IPS-18c (cell line): ENCODE results near the gene USP28.
A peak's percentile ranks its signal among the peaks of the same experiment; 100 is the strongest.
"Not testable (repeated sequence)": the region's sequence is repeated elsewhere in the genome, so short reads cannot be mapped to it uniquely, and the experiment has no call there.

Source experiments
- H3K4me3 ChIP-seq: 2 replicates; pipeline ENCODE4 v1.7.0; 2013; ENCODE audit warnings: low read depth, mild to moderate bottlenecking, low read length, moderate library complexity; ENCODE audit not compliant: insufficient read depth
- H3K9me3 ChIP-seq: one replicate; pipeline ENCODE4 v1.6.1; 2013; ENCODE audit warnings: mild to moderate bottlenecking, low read length, moderate library complexity; ENCODE audit not compliant: control insufficient read depth, insufficient read depth

USP28 gene

DNA sequence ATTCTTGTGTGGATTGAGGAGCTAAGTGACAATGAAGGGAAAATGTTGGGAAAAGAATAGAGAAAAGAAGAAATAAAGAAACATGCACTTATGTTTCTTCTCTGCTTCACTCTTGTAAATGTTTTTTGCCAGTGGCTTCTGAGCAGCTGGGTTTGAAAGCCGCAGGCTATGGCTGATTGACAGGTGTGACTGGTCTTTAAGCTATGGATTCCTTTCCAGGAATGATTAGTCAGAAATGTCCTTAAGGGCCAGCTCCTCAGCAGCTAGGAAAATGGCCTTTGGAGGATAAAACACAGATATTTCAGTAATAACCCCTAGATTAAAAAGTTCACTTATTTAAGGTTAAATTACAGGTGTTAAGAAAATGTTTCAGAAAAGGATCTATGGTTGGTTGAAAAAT is 6.5 kb upstream of the USP28 start:
- Histone ChIP-seq H3K9me3 (no peaks in the 10 kb centered on the region), H3K4me3 (no peak overlapping the region)

DNA sequence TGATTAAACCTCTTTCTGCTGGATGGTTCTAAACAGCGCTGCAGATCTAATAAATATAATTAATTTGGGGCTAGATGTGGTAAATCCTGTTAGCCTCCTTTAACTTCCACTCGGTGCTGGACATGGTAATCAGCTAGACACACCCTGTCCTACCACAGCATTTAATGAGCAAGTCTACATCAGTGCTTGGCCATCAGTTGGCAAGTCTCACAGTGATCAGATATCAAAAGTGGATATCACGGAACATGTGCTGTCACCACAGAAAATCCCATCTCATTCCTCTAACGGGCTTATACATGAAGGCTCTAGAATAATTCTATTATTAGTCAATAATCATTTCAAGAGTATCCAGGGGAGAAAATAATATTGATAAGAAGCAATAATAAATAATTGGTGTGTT is 5.6 kb upstream of the USP28 start:
- Histone ChIP-seq H3K9me3 (no peaks in the 10 kb centered on the region), H3K4me3 (no peak overlapping the region; the same call in 1 of the 2 replicates)

DNA sequence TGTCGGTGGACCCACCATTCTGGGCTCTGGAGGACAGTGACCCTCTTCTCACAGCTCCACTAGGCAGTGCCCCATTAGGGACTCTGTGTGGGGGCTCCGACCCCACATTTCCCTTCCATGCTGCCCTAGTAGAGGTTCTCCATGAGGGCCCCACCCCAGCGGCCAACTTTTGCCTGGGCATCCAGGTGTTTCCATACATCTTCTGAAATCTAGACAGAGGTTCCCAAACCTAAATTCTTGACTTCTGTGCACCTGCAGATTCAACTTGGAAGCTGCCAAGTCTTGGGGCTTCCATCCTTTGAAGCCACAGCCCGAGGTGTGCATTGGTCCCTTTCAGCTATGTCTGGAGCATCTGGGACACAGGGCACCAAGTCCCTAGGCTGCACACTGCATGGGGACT is 4.1 kb upstream of the USP28 start:
- not testable (repeated sequence) for H3K4me3 ChIP-seq, H3K9me3 ChIP-seq

DNA sequence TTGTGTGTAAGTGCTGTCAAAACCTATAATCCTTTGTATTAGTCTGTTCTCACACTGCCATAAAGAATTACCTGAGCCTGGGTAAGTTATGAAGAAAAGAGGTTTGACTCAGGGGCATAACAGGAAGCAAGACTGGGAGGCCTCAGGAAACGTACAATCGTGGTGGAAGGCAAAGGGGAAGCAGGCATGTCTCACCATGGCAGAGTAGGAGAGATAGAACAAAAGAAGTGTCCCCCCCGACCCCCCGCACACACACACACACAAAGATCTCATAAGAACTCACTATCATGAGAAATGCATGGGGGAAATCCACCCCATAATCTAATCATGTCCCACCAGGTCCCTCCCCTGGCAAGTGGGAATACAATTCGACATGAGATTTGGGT is 2.3 kb upstream of the USP28 start:
- H3K4me3 ChIP-seq: no peak overlapping the region
- no peaks in the 10 kb centered on the region for H3K9me3 ChIP-seq

DNA sequence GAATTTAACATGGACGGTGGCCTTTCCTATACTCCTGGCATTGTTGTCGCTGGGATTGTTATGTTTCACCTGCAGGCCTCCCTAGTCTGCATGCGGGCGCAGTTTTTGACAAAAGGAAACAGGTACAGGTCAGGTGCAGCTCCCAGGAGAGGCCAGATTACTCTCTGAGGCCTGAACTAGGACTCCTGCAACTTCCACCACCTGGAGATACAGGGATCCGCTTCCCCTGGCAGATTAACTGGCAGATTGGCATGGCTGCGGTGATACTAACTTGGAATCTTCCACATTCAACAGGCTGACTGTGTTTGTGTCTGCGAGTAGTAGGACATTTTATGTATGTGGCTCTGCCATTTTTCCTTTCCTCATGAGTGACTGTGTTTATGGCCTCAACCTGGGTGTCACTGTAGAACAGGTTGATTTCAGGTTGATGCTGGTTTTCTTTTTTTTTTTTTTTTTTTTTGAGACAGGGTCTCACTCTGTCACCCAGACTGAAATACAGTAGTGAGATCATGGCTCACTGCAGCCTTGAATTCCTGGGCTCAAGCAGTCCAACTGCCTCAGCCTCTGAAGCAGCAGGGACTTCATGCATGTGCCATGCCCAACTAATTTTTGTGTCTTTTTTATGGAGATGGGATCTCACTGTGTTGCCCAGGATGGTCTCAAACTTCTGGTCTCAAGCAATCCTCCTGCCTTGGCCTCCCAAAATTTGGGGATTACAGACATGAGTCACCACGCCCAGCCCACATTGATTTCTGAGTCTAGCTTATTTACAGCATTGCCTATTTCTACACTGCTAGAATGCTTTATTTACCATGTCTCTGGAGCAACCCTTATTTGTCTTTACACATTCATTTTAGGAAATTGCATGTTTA is 1.7 kb upstream of the USP28 start:
- Histone ChIP-seq H3K9me3 (no peaks in the 10 kb centered on the region), H3K4me3 (no peak overlapping the region)

DNA sequence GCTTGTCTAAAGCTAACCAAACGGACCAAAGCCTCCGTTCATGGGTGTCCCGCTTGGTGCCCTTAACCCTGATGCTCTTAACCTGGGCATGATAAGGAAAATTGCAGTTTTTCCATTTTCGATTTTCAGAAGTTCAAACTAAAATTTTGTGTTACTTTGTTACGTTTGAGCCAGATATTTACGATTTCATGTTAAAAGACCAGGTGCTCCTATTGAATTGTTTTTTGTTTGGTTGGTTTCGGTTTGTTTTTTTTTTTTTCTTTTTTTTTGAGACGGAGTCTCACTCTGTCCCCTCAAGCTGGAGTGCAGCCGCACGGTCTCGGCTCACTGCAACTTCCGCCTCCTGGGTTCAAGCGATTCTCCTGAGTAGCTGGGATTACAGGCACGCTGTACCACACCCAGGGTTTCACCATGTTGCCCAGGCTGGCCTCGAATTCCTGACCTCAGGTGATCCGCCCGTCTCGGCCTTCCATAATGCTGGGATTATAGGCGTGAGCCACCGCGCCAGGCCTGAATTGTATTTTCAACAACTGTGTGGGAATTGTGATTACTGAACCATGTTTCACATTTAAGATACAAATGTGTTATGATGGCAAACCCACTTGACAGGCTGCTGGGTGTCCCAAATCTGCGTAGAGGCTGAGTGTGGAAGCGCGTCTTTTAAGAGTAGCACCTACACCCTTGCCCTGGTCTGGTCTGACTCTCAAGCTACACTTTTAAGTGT is 864 bp upstream of the USP28 start:
- Histone ChIP-seq H3K4me3 (peak overlapping the region; percentile 63), H3K9me3 (no peaks in the 10 kb centered on the region)

DNA sequence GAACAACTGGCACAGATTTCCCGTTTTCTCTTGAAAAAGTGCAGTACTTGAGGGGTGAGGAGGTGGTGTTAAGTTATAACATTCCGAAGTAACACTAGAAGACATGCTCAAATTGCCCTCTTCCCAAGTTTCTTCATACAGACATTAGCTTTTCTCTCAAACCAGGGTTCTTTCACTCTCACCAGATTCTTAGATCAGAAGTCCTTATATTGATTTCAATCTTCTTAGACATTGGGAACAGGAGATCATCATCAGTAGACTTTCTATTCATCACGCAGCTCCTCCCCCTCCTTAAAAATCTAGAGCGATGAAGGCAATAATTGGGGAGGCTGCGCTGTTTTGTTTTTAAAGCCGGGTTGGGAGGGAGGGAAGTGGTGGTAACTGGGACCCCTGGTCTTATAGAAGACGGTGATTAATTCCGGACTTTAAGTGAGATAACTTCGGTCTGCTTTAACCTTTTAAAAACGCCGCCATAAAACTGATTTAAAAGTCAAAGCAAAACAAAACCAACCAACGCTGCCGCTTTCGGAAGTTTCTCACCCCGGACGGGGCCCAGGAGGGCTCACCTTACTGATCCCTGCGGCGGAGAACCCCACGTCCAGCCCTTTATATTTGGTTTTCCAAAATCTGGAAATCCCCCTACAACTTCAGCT is 665 bp downstream of the USP28 start:
- no peaks in the 10 kb centered on the region for H3K9me3 ChIP-seq

DNA sequence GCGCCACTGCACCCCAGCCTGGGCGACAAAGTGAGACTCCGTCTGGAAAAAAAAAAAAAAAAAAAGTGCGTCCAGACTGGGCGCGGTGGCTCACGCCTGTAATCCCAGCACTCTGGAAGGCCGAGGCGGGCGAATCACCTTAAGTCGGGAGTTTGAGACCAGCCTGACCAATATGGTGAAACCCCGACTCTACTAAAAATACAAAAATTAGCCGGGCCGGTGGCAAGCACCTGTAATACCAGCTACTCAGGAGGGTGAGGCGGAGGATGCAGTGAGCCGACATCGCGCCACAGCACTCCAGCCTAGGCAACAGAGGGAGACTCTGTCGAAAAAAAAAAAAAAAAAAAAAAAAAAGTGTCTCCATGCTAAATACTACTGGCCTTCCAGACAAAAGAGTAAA is 1.3 kb downstream of the USP28 start:
- H3K9me3 ChIP-seq: no peaks in the 10 kb centered on the region
- peak overlapping the region; percentile 89; the same call in 1 of the 2 replicates for H3K4me3 ChIP-seq

More for the DNA sequence above, 665 bp downstream of the USP28 start:
- peak overlapping the region; percentile 89 for H3K4me3 ChIP-seq

DNA sequence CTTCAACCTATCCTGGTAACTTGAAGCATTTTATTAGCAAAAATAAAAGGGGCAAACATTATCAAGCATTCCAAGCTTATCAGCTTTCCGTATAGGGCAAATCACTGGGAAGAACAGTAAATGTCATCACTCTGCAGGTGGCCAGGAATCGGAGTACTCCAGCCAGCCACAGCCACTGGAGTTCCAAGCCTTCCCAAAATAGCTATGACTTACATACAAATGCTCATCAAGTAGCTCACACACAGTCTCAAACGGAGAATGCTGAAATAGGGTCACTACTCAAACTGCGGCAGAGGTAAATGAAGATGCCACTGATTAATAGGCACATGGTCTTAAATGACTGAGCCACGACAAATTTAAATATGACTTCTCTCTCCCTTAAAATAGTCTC is 2.1 kb downstream of the USP28 start:
- Histone ChIP-seq H3K9me3 (no peaks in the 10 kb centered on the region), H3K4me3 (peak overlapping the region; percentile 89; the same call in 1 of the 2 replicates)

DNA sequence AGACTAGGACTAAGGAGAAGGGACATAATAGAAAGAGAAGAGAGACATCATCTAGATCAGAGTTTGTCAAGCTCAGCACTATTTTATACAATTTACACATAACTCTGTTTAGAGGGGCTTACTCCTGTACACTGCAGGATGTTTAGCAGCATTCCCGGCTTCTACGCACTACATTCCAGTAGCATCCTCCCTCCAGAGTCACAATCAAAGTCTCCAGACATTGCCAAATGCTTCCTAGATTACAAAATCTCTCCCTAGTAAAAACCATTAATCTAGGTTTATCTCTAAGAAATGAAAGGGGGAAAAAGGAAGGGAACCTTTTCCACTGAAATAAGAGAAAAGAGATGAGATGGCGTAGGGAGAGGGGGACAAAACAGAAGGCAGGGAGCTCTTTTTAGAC is 4.0 kb downstream of the USP28 start:
- H3K9me3 ChIP-seq: no peaks in the 10 kb centered on the region
- no peak overlapping the region for H3K4me3 ChIP-seq

DNA sequence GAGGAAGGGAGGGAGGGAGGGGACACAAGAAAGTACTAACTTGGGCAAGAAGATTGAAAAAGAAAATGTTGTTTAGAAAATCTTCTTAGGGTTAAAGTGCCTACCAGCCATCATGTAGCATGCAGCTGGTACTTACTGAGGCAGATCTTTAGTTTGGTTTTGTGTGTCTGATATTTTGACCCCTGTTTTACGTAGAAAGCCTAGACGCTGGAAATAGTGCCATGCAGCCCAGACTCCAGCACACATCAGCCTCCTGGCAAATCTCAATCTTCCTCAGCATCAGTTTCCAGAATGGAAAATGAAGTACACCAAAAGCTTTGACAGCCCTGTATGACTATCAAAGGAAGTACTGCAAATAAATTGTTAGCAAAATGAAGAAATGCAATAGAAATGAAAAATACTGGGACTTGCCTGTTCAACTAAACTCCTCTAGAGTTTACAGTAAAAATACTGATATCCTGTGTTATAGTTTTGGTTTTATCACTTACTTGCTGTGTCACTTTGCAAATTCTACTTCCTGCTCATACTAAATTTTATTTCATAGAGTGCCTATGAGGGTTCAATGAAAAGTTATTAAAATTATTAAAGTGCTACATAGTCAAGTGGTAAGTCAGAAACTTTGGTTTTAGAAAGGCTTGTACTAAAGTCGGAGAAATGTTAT is 7.4 kb downstream of the USP28 start:
- Histone ChIP-seq H3K9me3 (no peaks in the 10 kb centered on the region), H3K4me3 (no peak overlapping the region)

DNA sequence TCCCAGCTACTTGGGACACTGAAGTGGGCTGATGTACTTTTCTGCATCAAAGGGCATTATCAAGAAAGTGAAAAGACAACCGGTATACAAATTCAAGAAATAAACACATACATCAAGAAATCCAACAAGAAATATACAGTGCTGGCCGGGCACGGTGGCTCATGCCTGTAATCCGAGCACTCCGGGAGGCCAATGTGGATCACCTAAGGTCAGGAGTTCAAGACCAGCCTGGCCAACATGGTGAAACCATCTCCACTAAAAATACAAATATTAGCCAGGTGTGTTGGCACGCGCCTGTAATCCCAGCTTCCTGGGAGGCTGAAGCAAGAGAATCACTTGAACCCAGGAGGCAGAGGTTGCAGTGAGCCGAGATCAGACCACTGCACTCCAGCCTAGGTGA is 9.5 kb downstream of the USP28 start:
- H3K4me3 ChIP-seq: no peak overlapping the region
- no peaks in the 10 kb centered on the region for H3K9me3 ChIP-seq

DNA sequence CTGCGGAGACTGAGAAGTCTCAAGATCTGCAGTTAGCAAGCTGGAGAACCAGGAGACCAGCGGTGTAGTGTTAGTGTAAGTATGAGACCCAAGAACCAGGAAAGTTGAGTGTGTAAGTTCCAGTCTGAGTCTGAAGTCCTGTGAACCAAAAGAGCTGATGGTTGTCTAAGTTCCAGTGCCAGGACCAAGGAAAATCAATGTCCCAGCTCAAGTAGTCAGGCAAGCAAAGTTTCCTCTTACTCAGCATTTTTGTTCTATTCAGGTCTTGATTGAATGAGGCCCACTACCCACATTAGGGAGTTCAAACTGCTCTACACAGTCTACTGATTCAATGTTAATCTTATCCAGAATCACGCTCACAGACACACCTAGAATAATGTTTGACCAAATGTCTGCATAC is 11.0 kb downstream of the USP28 start:
- Histone ChIP-seq H3K9me3 (no peaks in the 10 kb centered on the region), H3K4me3 (no peak overlapping the region)

DNA sequence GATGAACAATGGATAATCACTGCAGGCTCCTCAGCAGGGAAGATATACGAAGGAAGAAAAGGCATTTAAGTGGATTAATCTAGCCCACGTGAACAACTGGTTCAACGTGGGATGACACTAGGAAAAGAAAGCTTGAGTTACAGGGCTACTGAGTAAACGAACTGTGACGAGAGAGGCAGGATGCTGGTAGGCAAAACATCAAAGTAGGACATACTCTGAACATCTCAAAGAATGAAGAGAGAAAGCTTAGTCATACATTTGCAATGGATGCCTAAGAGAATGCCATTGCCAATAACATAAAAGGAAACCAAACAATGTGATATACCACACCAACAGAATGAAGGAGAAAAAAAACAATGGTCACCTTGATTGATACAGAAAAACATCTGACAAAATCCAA is 12.9 kb downstream of the USP28 start:
- Histone ChIP-seq H3K9me3 (no peaks in the 10 kb centered on the region), H3K4me3 (no peak overlapping the region)

DNA sequence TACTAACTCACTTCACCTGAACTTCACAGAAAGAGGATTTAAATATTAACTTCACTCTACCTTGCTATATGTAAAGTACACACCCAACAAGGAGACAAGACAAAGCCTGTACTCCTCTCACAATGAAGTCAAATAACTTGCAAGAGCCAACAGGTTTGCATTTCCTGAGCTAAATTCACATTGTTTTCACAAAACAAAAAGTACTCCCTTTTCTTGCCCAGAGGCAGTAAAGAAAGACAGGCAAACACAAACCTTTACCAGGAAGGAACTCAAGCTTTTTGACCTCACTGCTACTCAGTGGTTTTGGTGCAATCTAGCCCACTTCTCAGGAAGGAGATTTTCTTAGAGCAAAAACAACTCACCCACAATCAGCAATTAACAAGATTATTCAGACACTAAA is 15.7 kb downstream of the USP28 start:
- Histone ChIP-seq H3K9me3 (no peaks in the 10 kb centered on the region), H3K4me3 (no peak overlapping the region)

DNA sequence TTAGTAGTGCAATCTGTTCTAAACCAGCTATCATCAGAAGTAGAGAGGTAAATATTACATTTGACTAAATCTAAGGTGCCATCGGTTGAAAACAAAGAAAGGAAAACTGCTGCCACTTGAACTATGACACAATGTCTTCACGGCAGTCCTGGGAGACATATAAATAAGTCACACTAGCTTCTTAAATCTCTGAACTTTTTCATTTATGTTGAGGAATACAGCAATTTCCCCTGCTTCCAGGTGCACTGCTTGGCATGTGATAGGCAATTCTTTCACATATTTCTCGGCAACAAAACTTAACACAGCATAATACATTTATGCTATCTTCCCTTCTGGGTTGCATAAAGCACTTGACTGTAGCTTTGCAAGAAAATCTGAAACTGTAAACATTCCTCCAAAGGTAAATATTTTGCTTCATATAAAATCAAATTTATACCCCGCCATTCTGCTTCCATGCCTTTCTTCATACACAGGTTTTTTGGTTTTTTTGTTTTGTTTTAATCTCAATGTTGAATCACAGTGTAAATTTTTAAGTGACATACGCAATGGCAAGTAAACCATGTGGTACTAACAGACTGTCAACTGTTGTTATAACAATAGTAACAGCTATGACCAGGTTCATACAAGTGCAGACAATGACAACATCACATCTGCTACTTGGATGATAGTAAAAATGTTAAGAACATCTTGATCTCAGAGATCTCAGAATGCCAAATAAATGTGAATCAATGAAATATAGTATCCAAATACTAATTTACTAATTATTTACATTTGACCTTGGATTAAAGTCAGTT is 18.2 kb downstream of the USP28 start:
- Histone ChIP-seq H3K4me3 (no peak overlapping the region), H3K9me3 (no peaks in the 10 kb centered on the region)

DNA sequence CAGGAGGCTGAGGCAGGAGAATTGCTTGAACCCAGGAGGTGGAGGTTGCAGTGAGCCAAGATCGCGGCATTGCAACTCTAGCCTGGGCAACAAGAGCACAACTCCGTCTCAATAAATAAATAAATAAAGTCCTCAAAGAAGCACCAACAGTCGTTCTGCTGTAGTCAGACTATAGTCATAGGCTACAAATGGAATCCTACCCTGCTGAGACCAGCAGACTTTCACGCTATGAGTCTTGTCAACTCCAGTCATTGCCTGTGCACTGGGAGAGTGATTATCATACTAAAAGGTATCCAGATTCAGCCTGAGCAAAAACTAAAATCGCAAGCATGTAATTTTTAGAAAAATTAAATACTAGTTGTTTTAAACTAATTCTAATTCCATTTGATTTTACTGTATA is 19.6 kb downstream of the USP28 start:
- Histone ChIP-seq H3K9me3 (no peaks in the 10 kb centered on the region), H3K4me3 (no peak overlapping the region)
